Retina (tissue), 1 donor: Measurements from ENCODE around the gene USP25.

Experiments
- DNase-seq: peaks from one replicate; pipeline ENCODE4 v3.0.0-alpha.2; 2016

The USP25 gene

DNA sequence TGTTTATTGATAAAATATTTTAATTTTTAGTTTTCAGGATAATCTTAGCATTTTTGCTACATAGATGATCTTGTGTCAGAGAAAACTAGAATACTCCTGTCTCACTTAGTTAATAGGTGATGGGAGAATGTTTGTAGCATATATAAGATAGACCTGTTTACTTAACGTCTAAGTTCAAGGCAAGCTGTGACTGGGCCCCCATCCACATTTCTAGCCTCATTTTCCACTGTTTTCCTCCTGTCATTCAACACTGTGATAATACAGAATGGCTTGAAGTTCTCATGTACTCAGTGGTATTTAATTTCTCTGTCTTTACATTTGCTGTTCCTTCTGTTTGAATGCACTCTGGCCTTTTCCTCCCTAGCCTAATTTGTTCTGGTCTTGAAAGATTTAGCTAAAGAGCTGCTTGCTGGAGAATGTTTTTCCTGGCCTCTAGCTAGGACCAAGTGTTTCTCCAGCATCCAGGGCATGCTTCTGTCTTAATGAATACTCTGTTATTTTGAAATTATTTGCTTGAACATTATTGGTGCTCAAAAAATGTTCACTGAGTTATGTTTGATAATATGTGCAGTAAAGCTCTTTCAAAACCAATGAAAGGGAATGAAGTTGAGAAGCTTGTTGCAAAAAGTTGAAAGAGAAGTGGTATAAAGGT is 37.3 kb downstream of the USP25 start:
- no peak for DNase-seq

GRCh38 chr21:15768045-15768601 is 38.3 kb downstream of the USP25 start:
- no peak for DNase-seq

DNA sequence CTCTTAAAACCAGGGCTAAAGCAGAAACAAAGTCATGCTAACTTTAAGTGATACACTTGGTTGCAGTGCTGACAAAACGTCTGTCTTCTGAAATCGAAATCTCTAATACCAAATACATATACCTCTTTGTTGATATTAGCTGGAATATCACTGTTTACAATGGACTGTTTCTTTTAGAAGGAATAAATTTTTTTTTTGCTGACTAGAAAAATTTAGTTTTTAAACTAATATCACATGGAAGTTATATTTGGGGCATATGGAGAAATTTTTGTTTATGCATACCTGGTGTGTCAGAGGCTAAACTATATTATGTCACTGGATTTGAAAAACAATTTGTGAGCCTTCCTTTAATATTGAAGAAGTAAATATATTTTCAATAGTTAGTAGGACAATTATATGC is 39.1 kb downstream of the USP25 start:
- DNase-seq, result no peak

GRCh38 chr21:15771311-15771710 is 41.5 kb downstream of the USP25 start:
- DNase-seq, result no peak

- DNase-seq, result no peak
Measured at GRCh38 chr21:15772654-15773053, 42.9 kb downstream of the USP25 start.

GRCh38 chr21:15774590-15774989 is 44.8 kb downstream of the USP25 start:
- DNase-seq, result no peak

- DNase-seq, result no peak
Measured at GRCh38 chr21:15775291-15775690, 45.5 kb downstream of the USP25 start.

DNA sequence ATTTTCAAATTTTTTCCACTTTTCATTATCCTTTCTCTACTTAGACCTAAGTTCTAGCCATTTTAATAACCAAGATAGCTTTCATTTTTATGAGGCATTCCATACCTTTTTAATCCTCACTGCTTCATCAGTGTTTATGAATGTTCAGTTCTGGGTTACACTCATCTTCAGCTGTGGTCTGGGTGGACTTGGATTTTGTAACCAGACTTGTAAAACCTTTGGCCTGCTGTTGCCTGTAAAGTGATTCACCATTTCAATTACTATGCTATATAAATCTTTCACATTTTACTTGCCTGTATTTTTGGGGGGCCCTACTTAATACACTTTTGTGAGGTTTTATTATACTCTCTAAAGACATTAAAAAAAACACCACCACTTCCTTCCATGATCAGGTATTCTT is 46.2 kb downstream of the USP25 start:
- DNase-seq, result no peak

GRCh38 chr21:15776818-15777217 is 47.0 kb downstream of the USP25 start:
- no peak for DNase-seq

DNA sequence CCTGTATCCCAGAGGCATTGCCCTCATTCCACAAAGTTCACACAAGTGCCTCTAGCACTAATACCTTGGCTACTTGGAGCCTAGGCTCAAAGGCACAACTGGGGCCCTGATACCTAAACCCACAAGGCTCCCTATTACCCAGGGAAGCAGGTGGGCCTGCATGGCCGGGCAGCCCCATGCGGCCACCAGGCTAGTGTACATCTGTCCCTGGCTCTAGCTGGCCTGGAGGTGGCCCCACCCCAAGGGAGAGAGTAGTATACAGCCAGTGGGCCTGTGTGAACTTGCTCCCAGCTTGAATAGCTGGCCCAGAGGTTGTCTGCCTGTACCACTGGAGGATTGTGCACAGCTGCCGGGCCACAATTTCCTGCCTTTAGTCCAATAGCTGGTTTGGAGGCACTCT is 52.2 kb downstream of the USP25 start:
- DNase-seq, result no peak

GRCh38 chr21:15788847-15789523 is 59.2 kb downstream of the USP25 start:
- DNase-seq, result no peak

- no peak for DNase-seq
Measured at GRCh38 chr21:15793109-15793508, 63.3 kb downstream of the USP25 start.

- no peak for DNase-seq
Measured at GRCh38 chr21:15793550-15794235, 63.9 kb downstream of the USP25 start.

DNA sequence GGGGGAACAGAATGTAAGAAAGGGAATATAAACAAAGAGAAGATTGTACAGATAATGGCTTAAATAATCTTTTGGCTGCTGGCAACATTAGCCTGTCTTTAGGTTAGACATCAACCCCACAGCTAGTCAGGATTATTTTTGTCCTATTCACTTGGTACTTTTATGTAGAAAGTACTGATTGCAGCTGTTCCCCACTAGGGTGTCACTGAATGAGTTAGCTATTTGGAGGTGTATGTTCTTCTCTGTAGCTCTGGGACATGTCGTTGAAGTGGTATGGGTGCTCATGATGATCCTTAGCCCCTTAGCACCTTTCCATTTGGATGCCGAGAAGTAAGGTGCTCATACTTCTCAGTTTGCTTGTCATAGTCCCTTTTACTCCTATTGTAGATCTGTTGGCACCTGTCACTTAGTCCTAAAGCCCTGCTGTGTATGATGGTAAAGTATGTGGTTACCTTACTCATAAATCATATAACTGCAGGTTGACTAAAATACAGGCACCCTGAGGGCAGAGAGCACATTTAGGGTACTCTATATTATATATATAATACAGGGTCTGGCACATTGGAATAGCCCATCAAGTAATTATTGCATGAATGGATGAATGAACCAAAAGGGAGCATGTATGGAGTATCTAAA is 64.6 kb downstream of the USP25 start:
- no peak for DNase-seq

- DNase-seq, result no peak
Measured at GRCh38 chr21:15795533-15795932, 65.8 kb downstream of the USP25 start.

DNA sequence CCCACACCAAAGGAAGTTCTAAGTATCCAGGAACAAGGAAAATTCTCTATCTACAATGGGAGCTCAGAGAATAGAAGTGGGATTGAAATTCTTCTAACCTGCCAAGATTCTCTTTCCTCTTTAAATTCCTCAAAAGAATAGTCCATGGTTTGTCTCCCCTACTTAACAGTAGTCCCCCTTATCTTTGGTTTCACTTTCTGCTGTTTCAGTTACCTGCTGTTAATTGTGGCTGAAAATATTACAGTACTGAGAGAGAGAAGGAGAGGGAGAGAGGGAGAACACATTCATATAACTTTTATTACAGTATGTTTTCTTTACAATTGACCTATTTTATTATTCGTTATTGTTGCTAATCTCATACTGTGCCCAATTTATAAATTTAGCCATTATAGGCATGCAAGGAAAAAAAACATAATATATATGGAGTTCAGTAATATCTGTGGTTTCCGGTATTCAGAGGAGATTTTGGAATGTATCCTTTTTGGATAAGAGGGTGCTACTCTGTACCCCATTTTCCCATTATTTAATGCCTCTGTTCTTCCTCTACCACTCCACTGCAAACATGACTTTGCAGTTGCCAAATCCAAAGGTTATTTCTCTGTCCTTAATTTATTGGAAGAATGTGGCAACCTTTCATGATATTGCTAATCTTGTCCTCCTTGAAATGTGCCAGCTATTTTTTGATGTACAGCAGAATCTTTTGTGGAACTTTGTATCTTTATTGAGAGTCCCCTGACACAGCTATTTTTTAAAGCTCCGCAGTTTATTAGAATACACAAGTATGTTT is 68.0 kb downstream of the USP25 start:
- no peak for DNase-seq

DNA sequence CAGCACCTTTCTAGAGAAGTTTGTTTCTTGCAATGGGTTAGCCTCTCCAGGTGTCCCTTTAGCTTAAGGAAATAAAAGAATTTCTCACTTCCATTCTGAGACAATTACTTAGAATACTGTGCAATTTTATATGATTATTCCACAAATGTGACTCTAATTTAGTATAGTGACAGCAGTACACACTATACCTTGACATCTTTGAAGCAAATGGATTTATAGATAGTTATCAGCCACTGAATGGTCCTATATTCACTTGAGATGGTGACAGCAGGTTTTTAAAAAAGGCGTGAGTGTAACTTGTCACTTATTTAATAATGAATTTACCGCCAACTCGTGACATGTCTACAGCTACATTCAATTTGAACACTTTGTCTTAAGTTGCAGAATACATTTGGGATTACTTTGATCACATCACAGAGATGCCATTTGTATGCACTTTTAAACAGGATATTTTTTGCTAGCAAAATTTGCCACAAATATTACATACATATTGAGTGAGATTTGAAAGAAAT is 71.6 kb downstream of the USP25 start:
- no peak for DNase-seq

- no peak for DNase-seq
Measured at GRCh38 chr21:15804247-15805005, 74.6 kb downstream of the USP25 start.

DNA sequence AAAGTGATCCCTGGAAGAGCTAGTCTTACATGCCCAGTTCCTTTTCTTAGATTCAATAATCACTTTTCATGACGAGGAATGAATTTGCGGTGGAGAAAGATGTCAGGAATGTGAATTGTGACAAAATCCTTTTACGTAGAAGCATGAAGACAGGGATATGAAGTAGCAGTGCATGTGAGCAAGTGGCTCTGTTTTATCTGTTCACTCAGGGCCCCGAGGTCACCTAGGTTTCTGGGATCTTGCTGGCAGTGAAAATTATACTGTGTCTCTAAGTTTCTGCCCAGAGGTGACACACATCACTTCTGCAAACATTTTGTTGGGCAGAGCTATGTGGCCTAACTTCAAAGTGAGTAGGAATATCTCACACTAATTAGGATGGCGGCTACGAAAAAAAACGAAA is 79.3 kb downstream of the USP25 start:
- no peak for DNase-seq

- DNase-seq, result no peak
Measured at GRCh38 chr21:15809818-15810217, 80.0 kb downstream of the USP25 start.

DNA sequence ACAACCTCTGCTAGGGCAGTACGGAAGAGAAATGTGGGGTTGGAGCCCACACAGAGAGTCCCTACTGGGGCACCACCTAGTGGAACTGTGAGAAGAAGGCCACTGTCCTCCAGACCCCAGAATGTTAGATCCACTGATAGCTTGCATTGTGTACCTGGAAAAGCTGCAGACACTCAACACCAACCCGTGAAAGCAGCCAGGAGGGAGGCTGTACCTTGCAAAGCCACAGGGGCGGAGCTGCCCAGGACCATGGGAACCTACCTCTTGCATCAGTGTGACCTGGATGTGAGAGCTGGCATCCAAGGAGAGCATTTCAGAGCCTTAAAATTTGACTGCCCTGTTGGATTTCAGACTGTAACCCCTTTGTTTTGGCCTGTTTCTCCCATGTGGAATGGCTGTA is 85.5 kb downstream of the USP25 start:
- no peak for DNase-seq

DNA sequence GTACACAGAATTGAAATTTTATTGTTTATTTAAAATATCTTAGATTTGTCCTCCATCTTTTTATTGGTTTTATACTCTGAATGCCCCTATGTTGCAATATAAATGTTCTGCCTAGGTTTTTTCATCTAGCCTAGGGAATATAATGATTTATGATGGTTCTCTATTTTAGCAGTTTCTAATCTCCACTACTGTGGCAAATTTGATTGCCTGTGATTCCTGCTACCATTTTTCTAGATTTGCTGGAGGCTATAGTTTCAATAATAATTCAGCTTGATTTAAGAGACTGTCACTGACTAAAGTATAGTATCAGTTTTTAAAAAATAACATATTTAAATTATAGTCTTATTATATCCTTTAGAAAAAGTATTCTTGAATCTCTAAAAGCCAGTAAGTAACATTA is 90.5 kb downstream of the USP25 start:
- DNase-seq, result no peak
